ENCODE measurements around the gene MMP2.

GRCh38 chr16:55526441-55526840 is 47.4 kb downstream of the MMP2 start:
- no peak for TF ChIP-seq CTCF (IDR thresholded peaks at IDR 0.05)
- TF ChIP-seq POLR2A (IDR thresholded peaks at IDR 0.05), result no peak
